Measurements from ENCODE around the gene LRRC8A.

The LRRC8A gene

GRCh38 chr9:128913048-128913900 lies 31.3 kb downstream of the LRRC8A start:
- Histone ChIP-seq H3K4me2 (ENCODE audit: low read length) (no peak overlapping the region), H3K9me3 (ENCODE audit: control insufficient read depth, insufficient read depth, low read length) (no peaks in the 10 kb centered on the region), H3K9me2 (replicated peaks; ENCODE audit: control insufficient read depth, low read length) (no peaks in the 10 kb centered on the region), H3K79me2 (ENCODE audit: control insufficient read depth, low read length) (peaks cover 12% of the 10 kb centered on the region; the same call in 1 of the 2 replicates), H3F3A (ENCODE audit: control insufficient read depth, insufficient read depth) (0 out of 2 replicates have a peak, but pooled peaks cover 2% of the 10 kb centered on the region), H4K20me1 (ENCODE audit: control insufficient read depth, insufficient read depth, low read depth, low read length) (no peaks in the 10 kb centered on the region), H3K27ac (ENCODE audit: low read depth, low read length) (no peak overlapping the region), H3K27me3 (ENCODE audit: control insufficient read depth, low read length) (no peaks in the 10 kb centered on the region), H3K4me1 (ENCODE audit: control insufficient read depth, low read length) (no peaks in the 10 kb centered on the region), H3K4me3 (ENCODE audit: low read length) (no peak overlapping the region), H3K36me3 (ENCODE audit: control insufficient read depth, low read length) (peaks cover 32% of the 10 kb centered on the region)
- TF ChIP-seq EZH2phosphoT487 (IDR thresholded peaks at IDR 0.05; ENCODE audit: borderline replicate concordance, low read length), result no peak
- TF ChIP-seq CTCF (IDR thresholded peaks at IDR 0.05; ENCODE audit: low read depth, low read length, poor library complexity, severe bottlenecking), result no peak

- Histone ChIP-seq H3K79me2 (ENCODE audit: control insufficient read depth, low read length) (peaks cover 12% of the 10 kb centered on the region; the same call in 1 of the 2 replicates), H3K27ac (ENCODE audit: low read depth, low read length) (no peak overlapping the region)
- no peak for TF ChIP-seq CTCF (IDR thresholded peaks at IDR 0.05; ENCODE audit: low read depth, low read length, poor library complexity, severe bottlenecking)
- TF ChIP-seq EZH2phosphoT487 (IDR thresholded peaks at IDR 0.05; ENCODE audit: borderline replicate concordance, low read length), result no peak
Measured at GRCh38 chr9:128913995-128914772, 32.3 kb downstream of the LRRC8A start.

GRCh38 chr9:128916204-128916603 lies 34.3 kb downstream of the LRRC8A start:
- H3K27me3 ChIP-seq (ENCODE audit: control insufficient read depth, low read length), result no peaks in the 10 kb centered on the region
- H3K4me3 ChIP-seq (ENCODE audit: low read length), result no peak overlapping the region
- no peaks in the 10 kb centered on the region for H4K20me1 ChIP-seq (ENCODE audit: control insufficient read depth, insufficient read depth, low read depth, low read length)
- no peaks in the 10 kb centered on the region for H3K9me3 ChIP-seq (ENCODE audit: control insufficient read depth, insufficient read depth, low read length)
- H3K36me3 ChIP-seq (ENCODE audit: control insufficient read depth, low read length), result peaks cover 15% of the 10 kb centered on the region
- TF ChIP-seq CTCF (IDR thresholded peaks at IDR 0.05; ENCODE audit: low read depth, low read length, poor library complexity, severe bottlenecking) (no peak), EZH2phosphoT487 (IDR thresholded peaks at IDR 0.05; ENCODE audit: borderline replicate concordance, low read length) (no peak)
- peaks cover 12% of the 10 kb centered on the region; the same call in 1 of the 2 replicates for H3K79me2 ChIP-seq (ENCODE audit: control insufficient read depth, low read length)
- H3K4me1 ChIP-seq (ENCODE audit: control insufficient read depth, low read length), result peaks cover 9% of the 10 kb centered on the region
- no peak overlapping the region for H3K4me2 ChIP-seq (ENCODE audit: low read length)
- H3K27ac ChIP-seq (ENCODE audit: low read depth, low read length), result no peak overlapping the region
- no peaks in the 10 kb centered on the region for H3K9me2 ChIP-seq (replicated peaks; ENCODE audit: control insufficient read depth, low read length)
- peaks cover 5% of the 10 kb centered on the region; the same call in 1 of the 2 replicates for H3F3A ChIP-seq (ENCODE audit: control insufficient read depth, insufficient read depth)

More at GRCh38 chr9:128913995-128914772, 32.3 kb downstream of the LRRC8A start:
- Histone ChIP-seq H3K4me3 (ENCODE audit: low read length) (no peak overlapping the region), H4K20me1 (ENCODE audit: control insufficient read depth, insufficient read depth, low read depth, low read length) (no peaks in the 10 kb centered on the region), H3K36me3 (ENCODE audit: control insufficient read depth, low read length) (peaks cover 23% of the 10 kb centered on the region), H3K9me3 (ENCODE audit: control insufficient read depth, insufficient read depth, low read length) (no peaks in the 10 kb centered on the region), H3K9me2 (replicated peaks; ENCODE audit: control insufficient read depth, low read length) (no peaks in the 10 kb centered on the region), H3K4me1 (ENCODE audit: control insufficient read depth, low read length) (no peaks in the 10 kb centered on the region), H3K4me2 (ENCODE audit: low read length) (no peak overlapping the region), H3F3A (ENCODE audit: control insufficient read depth, insufficient read depth) (0 out of 2 replicates have a peak, but pooled peaks cover 2% of the 10 kb centered on the region), H3K27me3 (ENCODE audit: control insufficient read depth, low read length) (no peaks in the 10 kb centered on the region)

Measured in DOHH2 (cell line).